ELR (cell line): ENCODE measurements around the gene OSBPL2.

Experiments used
- DNase-seq: peaks from one replicate; pipeline ENCODE4 v3.0.0-alpha.2; 2015; ENCODE audit warnings: low read depth

Gene OSBPL2

DNA sequence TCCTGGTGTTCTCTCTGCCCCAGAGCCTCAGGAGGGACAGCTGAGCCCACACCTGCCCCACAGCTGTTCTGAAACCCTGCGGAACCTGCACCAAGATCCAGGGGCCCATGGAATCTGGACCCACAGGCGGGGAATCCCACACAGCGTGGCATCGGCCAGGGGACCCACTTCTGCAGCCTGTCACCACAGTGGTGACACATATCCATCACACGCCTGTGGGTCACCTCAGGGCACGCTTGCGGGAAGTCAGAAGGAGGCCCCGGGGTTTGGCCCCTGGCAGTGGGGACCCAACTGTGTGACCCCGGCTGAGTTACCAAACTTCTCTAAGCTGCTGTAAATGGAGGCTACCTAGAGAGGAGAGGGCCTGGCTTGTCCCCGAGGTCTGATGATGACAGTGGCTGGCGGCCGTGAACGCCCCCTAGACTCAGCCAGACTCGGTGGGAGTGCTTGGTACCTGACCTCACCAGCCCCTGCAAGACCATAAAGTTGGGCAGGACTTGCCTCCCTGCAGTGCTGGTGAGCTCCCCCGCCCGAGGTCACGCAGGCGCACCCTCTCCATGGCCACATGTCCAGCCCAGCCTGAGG is 16.0 kb upstream of the OSBPL2 start:
- DNase-seq: no peak

DNA sequence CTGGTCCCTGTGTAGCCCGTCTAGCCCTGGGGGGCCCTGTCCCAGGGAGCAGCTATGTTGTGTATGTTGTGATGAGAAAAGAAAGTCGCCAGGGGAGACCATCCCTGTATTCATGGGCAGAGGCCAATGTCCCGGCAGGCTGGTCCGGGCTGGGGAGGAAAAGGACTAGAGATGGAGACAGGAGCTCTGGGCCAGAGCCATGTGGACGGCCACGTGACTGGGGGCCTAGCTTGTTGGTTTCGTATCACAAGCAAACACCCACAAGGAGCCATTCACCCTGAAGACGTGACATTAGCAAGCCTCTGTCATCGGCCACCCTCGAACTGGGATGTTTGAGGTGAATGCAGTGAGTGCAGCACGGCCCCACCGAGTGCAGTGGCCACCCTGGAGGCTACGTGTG is 15.3 kb upstream of the OSBPL2 start:
- DNase-seq: no peak

DNA sequence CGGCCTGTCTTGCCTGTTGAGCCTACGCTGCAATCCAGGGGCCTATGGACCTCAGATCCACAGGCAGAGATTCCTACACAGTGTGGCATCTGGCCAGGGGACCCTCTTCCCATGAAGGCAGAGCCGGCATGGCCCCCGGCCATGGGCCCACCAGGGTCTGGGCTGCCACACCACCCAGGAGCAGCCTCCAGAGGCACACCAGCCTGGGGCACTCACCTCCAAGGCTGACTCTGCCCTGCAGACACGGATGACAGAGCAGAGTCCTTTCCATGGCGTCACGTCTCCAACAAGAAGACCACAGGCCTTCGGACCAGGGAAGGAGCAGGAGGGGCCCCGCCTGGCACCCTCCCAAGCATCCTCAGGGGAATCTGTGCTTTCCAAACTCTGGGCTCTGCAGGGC is 14.8 kb upstream of the OSBPL2 start:
- no peak for DNase-seq

DNA sequence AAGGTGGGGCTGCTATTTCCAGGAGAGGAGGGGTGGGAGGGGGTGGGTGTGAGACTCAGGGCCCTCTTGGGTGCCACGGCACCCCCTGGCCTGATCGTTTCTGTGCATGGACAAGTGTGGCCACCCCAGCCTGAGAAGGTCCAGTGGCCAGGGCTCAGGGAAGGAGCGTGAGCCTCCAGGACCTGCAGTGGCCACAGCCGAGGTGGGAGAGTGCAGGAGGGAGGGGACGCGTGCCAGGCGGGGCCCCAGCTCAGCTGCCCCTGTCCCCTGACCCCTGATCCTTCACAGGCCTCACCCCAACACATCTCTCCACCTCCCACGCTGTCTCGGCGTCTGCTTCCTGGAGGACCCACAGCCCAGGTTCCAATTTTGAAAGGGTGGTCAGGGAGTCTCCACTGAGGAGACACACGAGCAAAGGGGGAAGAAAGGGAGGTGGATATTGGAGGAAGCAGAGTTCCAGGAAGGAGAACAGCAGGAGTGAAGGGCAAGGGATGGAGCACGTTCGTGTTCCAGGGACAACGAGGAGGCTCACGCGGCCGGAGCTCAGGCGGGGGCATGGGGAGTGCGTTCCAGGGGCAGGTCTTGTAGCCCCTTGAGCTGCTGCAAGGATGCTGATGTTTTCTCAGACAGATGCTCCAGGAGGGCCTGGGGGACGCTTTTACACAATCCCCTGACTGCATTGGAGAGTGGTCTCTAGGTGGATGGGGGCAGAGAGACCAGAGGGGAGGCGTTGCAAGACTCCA is 14.0 kb upstream of the OSBPL2 start:
- no peak for DNase-seq

DNA sequence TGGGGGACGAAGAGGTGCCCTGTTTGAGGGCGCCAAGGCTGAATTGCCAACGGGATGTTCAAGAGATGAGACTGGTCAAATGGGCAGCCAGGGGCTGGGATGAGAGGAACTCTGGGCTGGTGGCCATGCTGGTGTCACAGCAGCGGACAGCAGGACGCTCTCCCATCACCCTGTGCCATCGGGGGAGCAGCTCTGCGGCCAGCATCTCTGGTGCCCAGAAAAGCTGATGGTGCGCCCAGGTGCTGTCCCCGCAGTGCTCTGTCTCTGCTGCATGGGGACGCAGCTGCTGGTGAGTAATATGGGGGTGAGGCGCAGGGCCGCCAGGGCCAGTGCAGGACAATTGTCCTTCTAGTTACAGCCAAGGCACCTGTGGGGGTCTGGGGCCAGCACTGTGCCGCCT is 13.3 kb upstream of the OSBPL2 start:
- DNase-seq: no peak

DNA sequence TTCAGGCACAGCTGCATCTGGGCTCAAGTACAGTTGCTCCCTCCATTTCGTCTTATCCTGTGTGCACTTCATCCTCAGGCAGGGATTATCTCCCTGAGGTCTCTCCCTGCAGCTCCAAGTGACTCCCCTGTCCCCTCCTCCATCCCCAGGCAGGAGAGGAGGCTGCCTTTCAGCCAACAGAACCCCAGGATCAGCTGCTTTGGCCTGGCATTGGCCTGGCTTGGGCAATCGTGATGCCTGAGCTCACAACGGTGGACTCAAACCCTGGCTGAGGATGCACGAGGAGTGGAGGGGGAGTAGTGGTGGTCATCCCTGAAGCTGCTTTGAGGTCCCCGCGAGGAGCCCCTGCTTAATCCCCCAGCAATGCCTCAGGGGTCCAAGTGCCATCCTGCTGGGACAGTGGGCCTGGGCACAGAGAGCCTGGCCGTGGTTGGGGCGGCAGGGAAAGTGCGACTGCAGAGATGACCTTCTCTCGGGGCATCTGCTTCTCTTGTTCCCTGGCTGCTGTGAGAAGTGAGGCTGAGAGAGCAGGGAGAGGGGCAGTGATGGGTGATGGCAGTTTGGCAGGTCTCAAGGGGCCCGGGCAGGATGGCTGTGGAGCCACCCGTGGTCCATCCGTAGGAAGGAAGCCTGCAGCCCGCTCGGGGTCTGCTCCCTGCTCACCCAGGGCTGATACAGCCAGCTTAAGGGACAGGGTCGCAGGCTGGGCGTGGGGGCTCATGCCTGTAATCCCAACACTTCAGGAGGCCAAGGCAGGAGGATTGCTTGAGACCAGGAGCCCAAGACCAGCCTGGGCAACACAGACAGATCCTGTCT is 12.3 kb upstream of the OSBPL2 start:
- no peak for DNase-seq

DNA sequence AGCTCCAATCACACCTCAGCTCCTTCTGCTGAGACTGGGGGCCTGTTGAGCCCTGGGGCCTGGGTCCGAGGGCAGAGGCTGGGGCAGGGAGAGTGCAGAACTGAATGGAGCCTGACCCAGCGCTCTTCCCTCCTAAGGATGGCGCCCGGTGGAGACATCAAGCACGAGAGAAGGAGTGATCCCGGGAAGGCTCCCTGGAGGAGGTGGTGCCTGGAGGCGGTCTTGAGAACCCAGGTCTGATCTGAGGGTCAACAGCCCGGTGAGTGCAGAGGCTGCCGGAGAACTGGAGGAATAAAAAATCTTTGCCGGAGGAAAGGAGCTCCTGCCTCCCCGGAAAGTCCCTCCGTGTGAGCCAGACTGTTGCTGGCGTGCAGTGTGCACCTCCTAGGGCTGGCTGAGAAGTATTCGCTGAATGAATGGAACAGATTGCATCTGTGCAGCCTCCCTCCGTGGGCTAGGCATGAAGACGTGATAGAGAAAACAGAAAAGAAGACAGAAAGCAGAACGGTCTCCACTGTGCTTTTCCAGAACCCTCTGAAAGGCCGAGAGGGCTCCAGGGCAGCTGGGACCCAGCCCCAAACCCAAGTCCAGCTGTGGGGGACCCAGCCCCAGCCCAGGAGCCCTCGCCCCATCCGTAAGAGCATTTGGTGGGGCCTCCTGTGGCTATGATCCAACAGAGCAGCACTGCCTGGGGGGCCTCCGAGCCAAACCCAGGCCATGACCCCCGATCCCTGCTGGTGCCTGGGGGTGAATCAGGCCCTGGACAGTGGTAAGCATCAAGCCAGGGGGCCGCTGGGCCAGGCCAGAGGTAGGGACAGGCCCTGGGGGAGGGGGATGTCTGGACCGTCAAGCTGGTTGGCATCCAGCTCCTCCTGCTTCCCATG is 11.4 kb upstream of the OSBPL2 start:
- DNase-seq: no peak

DNA sequence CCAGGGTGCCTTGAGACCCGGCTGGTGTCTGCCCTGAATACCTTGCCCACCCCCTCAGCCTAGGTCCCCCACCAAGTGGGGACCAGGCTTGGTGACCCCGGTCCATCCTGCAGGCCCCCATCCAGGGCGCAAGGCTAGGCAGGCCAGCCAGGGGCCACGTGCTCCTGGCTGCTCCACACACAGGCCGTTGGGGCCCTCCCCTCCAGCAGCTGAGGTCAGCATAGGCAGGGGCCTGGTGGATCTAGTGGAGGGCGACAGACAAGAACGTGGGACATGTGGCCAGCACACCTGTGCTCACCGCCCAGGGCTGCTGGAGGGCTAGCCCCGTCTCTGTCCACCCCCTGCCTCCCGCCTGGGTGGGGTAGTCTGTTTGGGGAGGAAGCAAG is 10.7 kb upstream of the OSBPL2 start:
- DNase-seq: no peak

DNA sequence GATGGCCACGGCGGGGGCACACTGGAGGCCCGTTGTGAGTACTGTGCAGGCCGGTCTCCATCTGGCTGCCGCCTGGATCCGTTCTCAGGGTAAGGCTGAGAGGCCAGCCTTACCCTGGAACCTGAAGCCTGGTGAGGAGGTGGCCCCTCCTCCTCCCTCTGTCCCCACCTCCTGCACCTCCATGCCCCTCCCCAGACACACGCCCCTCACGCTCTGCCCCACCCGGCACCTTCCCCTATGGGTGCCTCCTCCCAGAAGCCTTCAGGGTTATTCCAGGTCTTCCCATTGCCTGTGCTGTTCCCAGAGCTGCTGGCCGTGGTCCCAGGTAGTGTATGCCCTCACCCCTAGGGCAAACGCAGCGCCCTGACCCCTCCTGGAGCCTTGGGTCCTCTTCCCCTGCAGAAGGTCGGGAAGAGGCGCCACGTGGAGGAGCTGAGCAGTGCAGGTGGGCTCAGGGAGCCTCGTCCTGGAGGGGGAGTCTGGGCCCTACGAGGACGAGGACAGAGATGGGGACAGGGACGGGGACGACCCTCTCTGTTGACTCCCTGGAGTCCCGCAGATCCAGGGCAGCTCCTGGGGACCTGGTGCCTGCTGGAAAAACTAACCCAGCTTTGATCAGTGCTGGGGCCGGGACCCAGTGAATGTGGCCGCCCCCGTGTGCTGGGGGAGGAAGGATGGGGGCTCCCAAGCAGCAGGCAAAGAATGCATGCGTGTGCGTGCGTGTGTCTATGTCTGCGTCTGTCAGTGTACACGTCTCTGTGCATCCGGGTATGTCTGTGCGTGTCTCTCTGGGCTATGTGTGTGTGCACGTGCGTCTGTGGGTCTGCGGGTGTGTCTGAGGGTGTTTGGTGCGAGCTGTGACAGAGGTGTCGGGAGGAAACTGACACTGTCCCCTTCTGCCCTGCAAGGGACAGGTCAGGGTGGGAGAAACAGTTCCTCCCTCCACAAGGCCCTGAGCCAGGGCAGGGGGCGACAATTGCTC is 10.1 kb upstream of the OSBPL2 start:
- no peak for DNase-seq

DNA sequence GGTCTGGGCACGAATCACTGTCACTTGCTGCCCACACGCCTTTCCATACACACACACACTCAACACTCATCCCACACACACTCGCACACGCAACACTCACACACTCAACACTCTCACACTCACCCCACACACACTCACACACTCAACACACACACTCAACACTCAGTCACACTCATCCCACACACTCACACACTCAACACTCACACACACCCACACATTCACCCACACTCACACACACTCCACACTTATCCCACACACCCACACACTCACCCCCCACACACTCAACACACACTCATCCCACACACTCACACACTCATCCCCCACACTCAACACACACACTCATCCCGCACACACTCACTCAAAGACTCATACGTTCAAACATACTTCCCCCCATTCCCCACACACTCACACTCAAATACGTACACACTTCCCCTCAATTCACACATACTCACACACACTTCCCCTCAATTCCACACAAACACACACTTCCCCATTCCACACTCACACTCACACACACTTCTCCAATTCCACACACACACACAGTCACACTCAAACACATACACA is 9.3 kb upstream of the OSBPL2 start:
- DNase-seq: no peak

DNA sequence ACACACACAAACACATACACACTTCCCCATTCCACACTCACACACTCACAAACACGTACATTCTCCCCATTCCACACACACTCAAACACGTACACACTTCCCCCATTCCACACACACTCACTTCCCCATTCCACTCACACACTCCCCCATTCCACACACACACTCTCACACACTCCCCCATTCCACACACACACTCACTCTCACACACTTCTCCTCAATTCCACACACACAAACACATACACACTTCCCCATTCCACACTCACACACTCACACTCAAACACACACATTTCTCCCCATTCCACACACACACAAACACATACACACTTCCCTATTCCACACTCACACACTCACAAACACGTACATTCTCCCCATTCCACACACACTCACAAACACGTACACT is 8.7 kb upstream of the OSBPL2 start:
- no peak for DNase-seq

DNA sequence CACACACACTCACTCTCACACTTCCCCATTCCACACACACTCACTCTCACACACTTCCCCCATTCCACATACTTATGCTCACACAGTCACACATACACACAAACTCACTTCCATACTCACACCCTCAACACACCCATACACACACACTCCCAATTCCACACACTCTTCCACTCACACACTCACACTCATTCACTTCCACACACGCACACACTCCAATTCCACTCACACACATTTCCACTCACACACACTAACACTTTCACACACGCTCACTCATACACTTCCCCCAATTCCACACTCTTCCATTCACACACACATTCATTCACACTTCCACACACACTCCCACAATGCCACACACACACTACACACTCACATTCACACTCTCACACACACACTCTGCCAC is 8.0 kb upstream of the OSBPL2 start:
- no peak for DNase-seq

DNA sequence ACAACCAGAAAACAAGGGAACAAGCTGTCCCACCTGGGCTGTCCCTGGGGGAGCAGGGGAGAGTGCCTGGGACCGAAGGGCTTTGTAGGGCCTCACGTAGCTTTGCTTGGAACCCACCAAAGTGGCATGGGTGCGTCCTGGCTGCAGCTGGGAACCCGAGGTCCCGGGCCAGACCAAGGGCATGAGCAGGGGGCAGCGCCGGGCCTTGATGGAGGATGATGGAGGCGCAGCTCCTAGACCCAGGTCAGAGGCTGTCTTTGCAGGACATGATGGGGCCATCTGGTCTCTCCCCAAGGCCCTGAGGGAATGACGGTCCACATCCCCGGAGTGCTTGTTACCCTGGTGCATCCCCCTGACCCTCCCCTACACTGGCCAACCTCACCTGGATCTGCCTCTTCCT is 7.6 kb upstream of the OSBPL2 start:
- no peak for DNase-seq

DNA sequence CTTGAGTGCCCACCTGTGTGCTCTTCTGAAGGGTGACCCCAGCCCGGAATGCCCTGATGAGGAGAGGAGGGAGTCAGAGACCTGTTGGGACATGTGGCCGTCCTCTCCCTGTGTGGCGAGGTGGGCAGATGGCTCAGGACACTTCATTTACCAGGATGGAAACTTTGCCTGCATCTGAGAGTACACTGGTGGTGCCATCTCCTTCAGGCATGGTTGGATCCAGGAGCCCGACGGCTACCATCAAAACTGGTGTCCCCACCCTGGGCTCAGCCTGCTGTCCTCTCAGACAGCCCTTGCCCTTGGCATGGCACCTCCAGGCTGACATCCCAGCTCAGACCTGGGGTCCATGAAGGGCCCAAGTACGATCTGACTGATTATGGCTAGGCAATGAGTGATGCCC is 7.0 kb upstream of the OSBPL2 start:
- DNase-seq: no peak

DNA sequence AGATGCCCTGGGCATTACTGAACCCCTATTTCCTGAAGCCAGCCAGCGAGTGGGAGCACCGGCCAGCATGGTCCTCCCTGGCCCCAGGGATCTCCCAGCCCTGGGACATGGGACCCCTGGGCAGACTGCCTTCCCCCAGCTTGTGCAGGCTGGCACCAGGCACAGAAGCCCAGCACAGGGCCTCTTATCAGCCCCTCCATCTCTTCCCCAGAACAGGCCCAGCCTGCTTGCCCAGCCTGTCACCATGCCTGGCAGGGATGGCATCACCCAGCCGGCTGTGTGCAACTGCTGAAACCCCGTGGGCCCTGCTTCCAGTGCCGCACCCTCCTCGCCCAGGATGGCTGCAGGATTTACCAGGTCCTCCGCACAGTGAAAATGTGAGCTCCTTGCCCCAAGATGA is 6.1 kb upstream of the OSBPL2 start:
- no peak for DNase-seq

DNA sequence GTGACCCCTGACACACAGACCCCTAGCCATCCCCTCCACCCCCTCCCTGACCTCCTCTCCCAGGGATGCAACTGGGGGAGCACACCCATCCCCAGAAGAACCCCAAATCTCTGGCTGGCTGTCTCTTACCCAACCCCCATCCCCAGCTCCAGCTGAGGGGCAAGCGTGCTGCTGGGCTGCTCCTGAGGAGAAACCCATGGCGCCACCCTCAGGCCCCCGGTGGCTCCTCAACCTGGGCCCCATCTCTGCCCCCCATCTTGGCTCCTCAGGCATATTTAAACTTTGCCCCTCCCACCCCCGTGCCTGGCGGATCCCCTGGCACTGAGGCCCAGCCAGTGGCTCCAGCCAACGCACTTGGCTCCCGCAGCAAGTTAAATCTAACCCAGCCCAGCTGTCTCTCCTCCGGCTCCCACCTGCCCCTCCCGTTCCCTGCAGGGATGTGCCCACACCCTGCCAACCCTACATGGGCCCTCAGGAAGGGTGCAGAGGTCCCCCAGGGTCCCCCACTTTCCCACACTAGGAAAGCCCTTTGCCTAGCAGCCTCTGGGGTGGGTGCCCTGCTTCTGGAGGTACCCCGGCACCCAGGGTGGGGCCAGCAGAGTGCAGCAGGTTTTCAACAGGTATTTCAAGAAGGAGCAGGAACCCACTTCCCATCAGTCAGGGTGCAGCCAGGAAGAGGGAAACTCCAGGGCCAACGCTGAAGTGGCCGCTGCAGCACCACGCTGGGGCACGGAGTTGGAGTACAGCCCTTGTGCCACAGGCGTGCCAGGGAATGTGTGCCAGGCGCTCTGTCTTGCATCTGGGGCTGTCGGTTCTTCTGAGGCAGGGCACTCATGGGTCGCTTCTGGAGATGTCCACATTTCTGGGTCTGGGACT is 5.3 kb upstream of the OSBPL2 start:
- DNase-seq: no peak

DNA sequence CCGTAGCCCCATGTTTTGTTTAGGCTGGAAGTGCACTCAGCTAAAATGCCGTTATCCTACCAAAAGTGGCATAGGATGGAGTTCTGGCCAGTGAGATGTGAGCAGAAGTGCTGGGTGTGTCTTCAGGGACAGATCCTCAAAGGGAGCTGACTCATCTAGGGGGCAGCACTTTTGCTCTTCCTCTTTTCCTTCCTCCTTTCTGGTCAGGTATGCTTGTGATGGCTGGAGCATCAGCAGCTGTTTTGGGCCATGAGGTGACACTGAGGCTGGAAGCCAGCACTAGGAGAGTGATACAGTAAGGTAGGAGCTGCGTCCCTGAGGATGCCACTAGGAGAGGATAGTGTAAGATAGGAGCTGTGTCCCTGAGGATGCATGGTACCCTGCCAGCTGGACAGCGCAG is 4.6 kb upstream of the OSBPL2 start:
- DNase-seq: no peak

DNA sequence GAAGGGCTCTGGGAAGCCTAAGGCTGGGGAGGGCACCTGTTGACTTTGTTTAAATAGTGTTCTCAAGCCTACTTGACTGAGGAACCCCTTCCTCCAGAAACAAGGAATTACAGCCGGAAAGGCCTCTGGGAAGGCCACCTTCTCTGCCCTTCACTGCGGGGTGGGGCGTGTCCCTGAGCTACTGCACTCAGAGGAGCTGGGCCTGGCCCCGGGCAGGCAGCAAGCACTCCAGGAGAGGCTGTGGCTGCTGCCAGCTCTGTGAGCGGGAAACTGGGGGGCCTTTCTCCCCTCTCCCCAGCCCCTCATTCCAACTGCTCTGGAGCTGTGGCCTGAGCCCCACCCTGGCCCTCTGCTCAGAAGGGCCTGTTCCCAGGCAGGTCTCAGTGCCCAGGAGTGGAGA is 4.0 kb upstream of the OSBPL2 start:
- no peak for DNase-seq

DNA sequence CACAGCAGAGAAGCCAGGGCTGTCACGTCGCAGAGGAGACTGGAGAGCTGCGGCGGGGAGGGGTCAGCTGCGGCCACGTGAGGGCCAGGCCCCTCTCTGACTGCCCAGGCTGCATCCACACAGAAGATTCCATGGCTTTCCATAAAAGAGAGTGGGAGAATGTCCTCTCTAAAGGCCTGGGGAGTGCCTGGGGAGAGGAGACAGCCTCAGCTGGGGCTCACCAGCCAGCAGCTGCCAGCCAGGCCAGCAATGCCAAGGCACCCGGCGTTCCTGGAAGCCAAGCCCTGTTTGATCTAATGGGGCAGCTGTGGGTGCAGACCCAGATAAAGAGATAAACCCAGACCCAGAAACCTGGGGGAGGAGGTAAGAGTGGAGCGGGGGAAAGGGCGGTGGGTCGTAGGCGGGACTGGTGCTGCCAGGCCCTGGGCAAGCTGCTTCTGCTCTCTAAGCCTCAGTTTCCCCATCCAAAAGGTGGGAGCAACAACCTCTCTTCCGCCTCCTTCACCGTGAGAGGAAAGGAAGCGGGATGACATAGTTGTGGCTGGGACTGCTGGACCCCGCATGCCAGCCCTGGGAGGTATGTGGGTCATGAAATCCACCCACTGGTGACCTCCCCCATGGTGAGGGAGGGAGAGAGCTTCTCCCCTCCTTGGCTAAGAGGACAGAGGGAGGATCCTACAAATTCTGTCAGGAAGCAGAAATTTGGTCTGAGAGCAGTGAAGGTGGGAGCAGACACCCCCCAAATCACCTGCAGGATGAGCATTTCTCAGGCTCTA is 3.1 kb upstream of the OSBPL2 start:
- DNase-seq: no peak
